HG03139 (cell line): ENCODE results near the gene LRRC7.

ENCODE experiments used
- ATAC-seq: cut with Tn5 transposase; IDR thresholded peaks from one replicate; pipeline ENCODE4 v1.9.1; 2021; ENCODE audit not compliant: unreplicated experiment

Gene LRRC7

DNA sequence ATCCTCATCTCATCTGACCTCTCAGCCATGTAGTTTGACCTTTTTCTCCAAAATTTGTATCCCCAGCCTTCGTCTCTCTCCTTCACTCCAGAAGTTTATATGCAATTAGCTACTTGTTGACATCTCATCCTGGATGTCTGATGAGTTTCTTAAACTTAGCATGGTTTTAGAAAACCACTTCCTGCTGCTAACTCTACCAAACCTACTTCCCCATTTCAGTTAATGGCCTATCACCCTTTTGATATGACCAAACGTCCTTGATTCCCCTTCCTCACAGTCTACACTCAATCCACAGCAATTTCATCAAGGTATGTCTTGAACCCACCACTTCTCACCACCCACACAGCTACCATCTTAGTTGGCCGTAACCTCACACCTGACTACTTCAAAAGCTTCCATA, 515.8 kb downstream of the LRRC7 start:
- peak; percentile 91 for ATAC-seq

DNA sequence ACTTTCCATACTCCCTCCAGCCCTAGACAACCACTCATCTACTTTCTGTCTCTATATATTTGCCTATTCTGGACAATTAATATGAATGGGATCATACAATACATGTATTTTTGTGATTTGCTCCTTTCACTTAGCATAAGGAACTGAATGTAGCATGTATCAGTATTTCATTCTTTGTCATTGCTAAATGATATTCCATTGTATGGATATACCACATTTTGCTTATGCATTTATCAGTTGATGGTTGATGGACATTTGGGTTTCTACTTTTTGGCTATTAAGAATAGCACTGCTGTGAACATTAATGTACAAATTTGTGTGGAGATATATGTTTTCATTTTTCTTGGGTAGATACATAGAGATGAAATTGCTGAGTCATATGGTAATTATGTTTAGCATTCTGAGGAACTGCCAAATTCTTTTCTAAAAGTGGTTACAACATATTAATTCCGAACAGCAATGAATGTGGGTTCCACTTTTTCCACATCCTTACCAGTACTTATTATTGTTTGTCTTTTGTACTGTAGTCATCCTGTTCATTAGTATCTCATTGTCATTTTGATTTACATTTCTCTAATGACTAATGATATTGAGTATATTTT, 516.7 kb downstream of the LRRC7 start:
- no peak for ATAC-seq

DNA sequence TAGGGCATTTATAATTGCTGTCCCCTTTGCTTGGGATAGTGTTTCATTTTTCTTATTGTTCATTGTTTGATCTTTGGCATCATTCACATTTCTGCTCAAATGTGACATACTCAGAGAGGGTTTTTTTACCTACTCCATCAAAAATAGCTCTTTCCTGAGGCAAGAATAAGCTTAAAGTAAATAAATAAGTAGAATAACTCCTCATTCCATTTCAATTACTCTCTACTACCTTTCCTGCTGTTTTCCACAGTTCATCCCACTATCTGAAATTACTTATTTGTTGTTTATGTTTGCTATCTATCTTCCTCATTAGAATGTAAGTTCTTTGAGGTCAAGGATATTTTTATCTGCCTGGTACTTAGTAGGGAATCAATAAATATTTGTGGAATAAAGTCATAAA, 517.8 kb downstream of the LRRC7 start:
- ATAC-seq: no peak

DNA sequence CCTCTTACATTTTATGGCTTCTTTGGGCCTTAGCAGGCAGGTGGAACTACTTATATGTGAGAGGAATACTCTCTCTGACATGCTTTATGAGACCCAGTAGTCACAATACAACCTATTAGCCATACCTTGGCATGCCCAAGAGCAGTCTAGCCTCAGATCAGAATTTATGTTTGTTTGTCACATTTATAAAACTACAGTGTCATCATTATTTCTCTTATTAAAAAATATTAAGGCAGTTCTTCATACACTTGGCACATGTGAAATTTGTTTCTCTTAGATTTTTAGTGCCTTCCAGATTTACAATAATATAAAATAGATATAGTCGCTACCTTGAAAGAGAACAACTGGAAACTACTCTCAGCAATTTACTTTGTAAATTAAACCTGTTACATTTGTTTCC, 519.2 kb downstream of the LRRC7 start:
- no peak for ATAC-seq

DNA sequence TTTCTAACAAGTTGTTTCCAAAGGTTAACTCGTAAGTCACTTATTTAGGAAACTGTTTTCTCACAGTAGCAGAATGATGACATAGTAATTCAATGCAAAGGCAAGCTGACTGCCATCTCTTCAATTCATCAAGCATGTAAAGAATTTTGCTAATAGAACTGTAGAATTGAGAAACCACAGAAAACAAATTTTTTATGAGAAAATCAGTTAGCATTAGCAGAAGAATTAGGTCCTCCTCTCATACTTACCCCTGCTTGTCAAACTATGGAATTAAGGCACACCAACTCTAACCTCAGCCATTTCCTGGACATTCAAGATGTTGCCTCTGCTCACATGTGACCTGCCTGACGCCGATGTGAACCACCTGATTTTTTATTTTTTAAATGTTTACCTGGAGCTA, 522.4 kb downstream of the LRRC7 start:
- no peak for ATAC-seq

DNA sequence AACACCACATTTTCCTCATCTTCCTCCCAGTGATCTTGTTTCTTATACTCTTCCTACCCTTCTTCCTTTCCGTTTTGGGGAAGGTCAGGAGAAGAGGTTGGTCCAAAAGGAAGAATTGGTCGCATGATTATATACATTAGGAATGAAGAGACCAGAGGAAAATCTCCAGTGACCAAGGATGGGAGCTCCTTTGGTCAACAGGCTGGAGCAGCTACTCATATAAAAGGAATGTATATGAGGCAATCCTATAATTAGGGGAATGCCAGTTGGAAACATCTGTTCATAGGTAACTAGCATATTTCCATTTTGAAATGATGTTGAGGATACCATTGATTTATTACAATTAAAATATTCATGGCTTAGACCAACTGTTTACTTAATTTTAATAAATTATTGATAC, 523.2 kb downstream of the LRRC7 start:
- ATAC-seq: no peak

DNA sequence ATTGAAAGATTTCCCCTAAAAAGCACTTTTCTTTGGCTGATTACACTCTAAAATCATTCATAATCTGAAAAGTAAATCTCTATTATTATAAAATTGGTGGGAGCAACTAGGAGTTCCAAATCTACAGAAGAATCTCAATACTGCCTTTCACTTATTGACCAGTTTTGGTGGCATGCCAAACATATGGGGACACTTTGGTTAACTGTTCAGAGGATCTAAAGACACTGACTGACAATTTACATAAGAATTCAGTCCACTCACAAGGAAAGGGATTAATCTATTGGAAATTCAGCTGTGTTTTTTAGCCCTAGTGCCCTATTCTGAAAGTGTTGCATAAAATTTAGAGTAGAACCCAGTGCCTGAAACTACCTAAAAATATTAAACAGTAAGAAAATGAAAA, 524.1 kb downstream of the LRRC7 start:
- no peak for ATAC-seq

DNA sequence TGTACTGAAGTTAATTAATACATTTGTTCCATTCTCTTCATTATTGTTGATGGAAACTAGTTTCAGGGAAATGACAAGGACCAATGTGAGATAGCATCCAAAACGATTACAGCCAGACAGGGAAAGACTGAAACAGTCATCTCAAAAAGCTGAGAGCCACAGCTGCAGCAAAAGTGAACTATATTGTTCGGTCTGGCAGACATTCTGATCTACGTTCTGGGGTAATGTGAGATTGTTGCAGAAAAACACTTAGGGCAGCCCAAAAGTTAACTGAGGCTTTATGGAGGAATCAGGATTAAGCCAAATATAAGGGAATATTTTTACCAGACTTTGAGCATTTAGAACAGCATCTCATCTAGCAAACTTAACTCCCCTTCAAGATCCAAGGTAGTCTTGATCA, 524.8 kb downstream of the LRRC7 start:
- no peak for ATAC-seq

DNA sequence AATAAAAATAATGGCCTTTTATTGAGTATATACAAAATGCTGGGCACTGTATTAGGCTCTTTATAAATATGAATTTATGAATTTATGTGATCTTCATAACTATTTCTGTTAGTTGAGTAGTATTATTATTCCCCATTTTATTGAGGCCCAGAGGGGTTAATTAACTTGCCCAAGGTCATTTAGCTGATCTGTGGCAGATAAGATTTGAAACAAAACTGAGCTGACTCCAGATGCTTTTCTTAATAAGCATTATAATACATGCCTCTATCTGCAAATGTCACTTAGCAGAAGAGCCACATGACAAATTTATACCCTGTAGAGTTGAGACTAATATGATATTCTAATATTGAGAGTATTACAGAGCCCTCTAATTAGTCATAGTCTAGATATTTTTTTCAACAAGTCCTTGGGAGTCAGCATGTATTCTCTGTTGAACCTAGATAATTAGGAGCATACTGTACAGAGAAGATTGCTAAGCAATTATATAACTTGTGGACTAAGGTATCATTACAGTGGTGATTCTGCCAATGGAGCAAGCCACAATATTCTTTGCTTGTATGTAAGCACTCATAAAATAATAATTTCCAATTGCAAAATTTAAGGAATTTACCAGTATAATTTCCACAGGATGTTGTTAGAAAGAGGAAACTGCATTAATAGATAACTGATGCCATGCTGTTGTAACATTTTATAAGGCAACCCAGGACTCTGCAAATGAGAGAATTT, 525.7 kb downstream of the LRRC7 start:
- ATAC-seq: no peak

DNA sequence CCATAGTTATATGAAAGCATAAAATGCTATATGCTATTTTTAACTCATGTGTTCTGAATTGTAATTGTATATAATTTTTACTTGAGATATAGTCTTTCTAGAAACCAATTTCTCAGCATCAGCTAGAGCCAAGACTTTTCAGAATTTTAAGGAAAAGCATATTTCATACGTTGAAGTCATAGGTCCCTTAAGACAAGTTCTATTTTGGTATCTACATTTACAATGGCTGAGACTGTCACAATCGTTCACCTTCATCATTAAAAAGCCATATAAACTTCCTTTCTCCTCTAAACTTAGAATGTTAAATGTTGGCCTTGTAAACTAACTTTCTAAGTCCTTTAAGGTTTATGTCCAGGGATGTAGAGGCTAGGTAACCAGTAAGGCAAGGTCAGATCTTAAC, 533.5 kb downstream of the LRRC7 start:
- ATAC-seq: no peak

DNA sequence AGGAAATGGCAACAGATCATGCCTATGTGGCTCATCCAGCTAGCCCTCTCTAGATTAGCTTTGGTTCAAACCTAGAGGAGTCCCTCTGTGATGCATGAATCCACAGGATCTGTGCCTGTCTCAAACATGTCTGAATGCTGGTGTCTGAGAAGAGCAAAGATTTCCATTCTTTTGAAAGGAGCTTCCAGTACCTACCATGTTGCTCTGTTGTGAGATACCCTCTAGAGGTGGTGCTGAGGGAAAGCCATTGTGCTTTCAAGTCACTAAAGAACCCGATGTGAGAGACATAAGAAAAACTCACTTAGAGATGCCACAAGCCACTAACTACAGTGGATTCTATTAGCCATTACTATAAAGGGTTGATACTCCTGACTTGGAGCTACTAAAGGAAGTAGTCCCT, 534.1 kb downstream of the LRRC7 start:
- no peak for ATAC-seq

DNA sequence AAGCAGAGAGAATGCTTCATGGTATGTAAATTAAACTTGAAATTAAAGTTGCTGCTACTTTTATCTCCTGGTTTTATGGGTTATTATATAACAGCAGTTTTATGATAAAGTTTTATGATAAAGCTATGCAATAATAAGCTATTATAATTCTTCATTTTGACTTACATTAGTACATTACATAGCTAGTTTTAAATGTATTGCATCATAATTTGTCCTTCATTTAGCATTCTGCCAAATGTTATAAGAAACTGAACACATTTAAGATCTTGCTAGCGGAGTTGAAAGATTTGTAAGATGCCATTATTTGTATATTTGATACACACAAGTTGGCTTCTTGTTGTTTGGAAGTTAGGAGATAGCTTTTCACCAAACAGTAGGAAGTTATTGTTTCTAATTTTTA, 536.0 kb downstream of the LRRC7 start:
- ATAC-seq: no peak

DNA sequence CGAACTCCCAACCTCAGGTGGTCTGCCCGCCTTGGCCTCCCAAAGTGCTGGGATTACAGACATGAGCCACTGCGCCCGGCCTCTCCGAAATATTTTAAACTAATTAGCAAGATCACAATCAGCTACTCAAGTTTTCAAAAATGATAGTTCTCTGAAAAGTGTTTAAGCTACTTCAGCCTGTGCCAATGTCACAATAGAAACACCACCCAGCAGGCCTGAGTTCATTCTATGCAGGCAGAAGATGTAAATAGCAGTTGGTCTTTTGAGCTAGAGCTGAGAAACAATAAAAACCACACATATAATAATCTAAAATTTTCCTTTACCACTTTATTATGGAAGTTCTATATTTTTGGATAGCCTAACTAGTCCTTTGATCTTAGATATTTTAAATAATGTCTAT, 541.5 kb downstream of the LRRC7 start:
- no peak for ATAC-seq

DNA sequence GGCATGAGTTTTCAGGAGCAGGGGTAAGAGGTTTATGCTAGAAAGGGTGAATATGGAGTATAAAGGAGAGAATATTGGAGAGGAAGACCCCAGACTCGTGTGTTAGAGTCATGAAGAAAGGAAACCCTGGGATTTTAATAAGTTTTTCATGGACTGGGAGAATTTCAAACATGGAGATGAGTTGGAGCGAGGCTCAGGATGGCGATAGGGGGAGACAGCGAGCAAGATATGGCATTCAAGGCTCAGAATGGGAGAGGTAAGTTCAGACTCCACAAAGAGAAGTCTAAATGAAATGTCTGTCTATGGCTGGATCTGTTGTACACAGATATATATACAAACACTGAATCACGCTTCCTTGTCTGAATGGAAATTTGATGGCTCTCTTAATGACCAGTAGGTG, 545.1 kb downstream of the LRRC7 start:
- ATAC-seq: no peak

DNA sequence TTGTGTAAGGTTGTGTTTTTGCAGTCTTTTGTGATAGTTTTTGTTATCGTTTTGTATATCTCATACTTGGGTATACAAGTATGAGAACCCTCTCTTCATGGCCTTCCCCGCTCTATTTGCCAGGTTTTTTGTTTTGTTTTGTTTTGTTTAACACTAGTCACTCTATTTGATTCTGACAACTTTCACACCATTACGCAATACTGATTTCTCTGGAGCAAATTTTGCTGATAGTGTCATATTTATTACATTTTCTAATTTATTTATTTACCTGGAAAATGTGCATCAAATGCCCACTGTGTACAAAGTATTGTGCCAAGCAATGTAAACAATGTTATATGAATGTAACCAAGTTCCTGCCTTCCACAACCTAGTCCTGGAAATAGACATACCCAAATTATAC, 547.6 kb downstream of the LRRC7 start:
- no peak for ATAC-seq

DNA sequence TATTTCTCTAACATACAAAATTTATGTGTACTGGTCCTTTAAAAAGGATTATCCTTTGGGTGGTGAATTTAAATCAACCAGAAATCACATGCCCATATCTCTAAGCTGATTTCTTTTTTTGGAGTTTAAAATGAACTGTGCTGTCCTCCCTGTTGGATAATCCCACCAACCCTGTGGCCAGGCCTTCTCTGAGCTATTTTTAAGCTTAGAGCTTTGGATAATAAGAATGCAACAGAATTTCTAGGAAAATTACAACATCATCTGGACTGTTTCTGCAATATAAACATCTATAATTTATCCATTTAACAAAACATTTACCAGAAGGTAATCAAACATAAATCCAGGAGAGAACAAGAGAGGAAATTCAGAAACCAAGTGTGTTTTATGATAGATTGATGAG, 549.3 kb downstream of the LRRC7 start:
- ATAC-seq: no peak

DNA sequence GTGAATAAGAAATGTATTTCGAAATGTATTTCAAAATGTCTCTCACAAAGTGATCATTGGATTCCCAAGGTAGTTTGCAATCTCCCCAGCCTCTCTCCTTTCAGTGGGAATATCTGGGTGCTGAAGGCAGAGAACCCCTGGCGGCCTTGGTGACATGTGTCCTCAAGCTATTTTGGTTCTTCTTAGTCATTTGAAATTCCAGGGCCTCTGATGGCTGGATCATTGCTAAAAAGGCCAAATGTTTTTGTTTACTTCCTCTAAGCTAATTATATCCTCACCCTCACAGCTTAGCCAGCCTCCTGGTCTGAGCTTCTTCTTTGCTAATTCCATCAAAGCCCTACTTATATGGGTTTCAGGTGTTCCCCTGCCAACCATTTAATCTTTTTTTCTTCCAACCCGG, 566.4 kb downstream of the LRRC7 start:
- ATAC-seq: no peak

DNA sequence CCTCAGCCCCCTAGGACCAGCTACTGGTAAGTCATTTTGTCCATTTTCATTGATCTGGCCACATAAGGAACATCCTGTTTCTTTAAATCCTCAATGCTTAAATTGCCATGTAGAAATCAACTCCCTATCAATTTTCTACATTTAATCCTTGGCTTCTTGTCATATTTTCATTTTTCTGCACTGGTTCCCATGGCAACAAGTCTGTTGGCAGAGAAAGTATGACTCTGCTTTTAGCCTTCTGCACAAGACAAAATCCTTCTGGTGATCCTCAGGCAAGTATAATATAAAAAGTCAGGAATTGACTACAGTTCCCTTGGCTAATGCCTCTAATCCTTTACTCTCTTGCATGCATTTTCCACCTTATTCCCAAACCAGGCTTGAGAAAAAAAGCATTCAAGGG, 572.6 kb downstream of the LRRC7 start:
- no peak for ATAC-seq

DNA sequence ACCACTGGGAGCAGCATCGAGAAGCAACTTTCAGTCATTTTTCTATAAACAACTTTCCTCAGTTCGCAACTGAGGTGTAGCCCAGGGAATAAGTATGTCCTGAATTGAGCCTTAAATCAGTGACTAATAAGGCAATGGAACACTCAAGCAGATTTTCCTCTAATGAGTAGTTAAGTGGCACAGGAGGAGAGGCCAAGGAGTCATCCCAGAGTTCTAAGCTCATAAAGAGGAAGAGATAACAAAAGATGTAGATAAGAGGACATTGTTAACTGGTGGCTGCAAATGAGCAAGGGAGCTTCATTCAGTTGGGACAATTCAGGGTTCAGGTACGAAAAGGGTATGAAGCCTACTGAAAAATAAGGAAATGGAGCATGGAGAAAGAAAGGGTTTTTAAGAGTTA, 573.2 kb downstream of the LRRC7 start:
- ATAC-seq: no peak

DNA sequence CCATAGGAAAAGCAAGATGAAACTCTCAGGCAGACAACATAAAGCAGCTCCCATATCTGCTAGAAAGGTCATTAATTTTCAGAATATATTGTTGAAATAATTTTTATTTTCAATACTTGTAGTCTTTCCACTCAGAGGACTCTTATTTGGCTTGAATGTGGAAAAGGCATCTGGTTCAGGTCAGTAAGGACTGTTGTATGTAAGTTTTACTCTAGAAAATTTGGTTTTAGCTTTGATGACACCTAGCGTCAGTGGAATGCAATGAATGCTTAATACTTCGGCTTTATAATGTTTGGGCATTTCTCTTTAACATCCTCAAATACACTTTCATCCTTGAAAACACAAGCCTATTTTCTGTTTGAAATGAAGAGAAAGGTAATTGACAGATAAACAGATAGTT, 574.4 kb downstream of the LRRC7 start:
- no peak for ATAC-seq

DNA sequence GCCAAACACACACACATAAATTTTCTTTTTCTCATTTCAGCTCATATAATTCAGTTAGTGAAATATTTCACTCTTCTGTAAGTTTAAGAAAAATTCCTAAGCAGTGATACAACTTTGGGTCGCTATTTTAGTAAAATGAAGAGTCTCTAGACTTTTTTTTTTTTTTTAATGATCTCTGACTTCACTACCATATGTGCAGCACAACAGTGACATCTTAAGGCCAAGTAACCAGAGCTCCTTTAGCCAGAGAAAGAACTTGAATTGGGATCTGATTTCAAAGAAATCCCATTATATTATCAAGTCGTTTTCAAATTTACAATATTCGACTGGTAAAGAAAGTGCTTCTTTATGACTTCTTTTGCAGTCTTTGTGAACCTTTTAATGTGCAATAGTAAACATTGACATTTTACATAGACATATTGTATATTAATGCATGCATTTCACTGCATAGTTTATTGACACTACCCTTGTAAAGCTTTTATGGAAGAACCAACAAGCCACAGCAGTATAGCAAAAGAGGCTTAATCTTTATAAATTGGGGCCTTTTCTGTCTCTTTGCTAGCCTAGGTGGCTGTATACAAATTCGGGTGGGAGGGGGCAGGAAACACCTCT, 575.4 kb downstream of the LRRC7 start:
- no peak for ATAC-seq

DNA sequence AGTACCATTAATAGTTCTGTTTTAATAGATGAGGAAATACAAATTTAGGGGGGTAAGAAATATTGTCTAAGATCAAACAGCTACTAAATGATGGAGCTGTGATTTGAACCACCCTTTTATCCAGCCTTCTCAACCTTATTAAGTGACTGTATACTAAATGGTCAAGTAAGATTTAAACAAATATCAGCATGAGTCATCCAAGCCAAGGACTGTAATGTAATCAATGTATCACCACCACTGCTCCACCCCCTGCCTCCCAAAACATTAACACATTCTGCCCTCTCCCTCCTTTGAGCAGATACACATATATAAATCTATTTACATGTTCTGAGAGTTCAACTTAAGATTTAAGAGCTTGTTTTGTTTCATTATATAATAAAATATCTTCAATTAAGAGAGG, 578.8 kb downstream of the LRRC7 start:
- no peak for ATAC-seq

DNA sequence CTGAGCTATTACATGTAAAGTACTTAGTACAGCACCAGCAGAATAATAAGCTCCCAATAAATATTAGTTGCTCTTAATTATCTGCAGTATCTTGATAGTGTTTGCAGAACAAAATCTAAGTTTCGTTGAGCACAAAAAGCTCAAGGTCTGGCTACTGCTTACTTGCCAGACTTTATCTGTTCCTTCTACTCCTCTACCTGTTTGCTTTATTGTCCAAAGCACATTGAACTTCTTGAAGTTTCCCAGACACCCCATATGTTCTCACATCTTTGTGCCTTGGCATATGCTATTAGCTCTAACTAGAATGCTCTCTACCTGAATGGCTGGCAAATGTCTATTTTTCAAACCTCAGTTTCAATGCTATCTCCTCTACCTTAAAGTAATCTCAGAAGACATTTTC, 582.7 kb downstream of the LRRC7 start:
- no peak for ATAC-seq
